HCT116 (cell line): ENCODE measurements around the gene NFIA. TPM values are rescaled to one million over a fixed set of nuclear protein-coding genes. Genes with fewer than 3 reads are reported as not detected.

Source experiments
- ATAC-seq: fragments of 200-7000 bp; cut with Tn5 transposase; 2 replicates; pipeline ENCODE4 v1.9.1; 2020; ENCODE audit warnings: mild to moderate bottlenecking, moderate library complexity
- BruUV-seq: library from RNA; stranded (reverse); fragments of 400-500 nt; replicated peaks from 2 replicates; lab custom pipeline; 2021; lab: Mats Ljungman, UMichigan
- CTCF ChIA-PET: fragments of 300-600 bp; sonication (Branson Sonifier 250); formaldehyde crosslinking; loops from one replicate; lab custom pipeline; 2021; ENCODE audit warnings: antibody characterized with exemption; lab: Charles Lee
- POLR2A ChIA-PET: fragments of 300-600, 350-600 bp; sonication (Branson Sonifier 250); formaldehyde crosslinking; loops from one replicate; lab custom pipeline; 2021; ENCODE audit warnings: antibody characterized with exemption; lab: Charles Lee
- RAD21 ChIA-PET, 2 experiments: fragments of 300-600 bp; sonication (Branson Sonifier 250); formaldehyde crosslinking; loops; one replicate each; lab custom pipeline; 2023; ENCODE audit warnings: low total read pairs in 2 of 2; ENCODE audit not compliant: uncharacterized antibody in 2 of 2, unreplicated experiment in 2 of 2, low non-redundant PET in 1 of 2; lab: Charles Lee
- DNase-seq: peaks from one replicate; pipeline ENCODE4 v3.0.0-alpha.2; 2010; ENCODE audit warnings: low read depth, low spot score
- H2AFZ ChIP-seq: fragments of 200-600 bp; shearing (Covaris generic), sonication (generic); 2 replicates; pipeline ENCODE4 v1.6.1; 2017; ENCODE audit warnings: low read depth, mixed run types, mixed read lengths, antibody characterized with exemption, low read length; ENCODE audit not compliant: poor library complexity, severe bottlenecking
- H3K27ac ChIP-seq: 2 replicates; pipeline ENCODE4 v1.5.1; 2012; ENCODE audit warnings: low read depth, low read length
- H3K27me3 ChIP-seq: fragments of 200-600 bp; sonication (generic); 2 replicates; pipeline ENCODE4 v1.6.1; 2016; ENCODE audit warnings: mixed run types, low read length, mixed read lengths; ENCODE audit not compliant: insufficient read depth
- H3K36me3 ChIP-seq, 2 experiments: fragments of 200-500 bp in 1 of 2; fragments of 200-600 bp in 1 of 2; sonication (Bioruptor generic) in 1 of 2; sonication (generic) in 1 of 2; 2 replicates each; pipeline versions ENCODE4 v1.5.1 to v1.6.1; 2014 to 2016; ENCODE audit warnings: low read length in 2 of 2, inconsistent platforms in 1 of 2, mixed read lengths in 1 of 2, mixed run types in 1 of 2; ENCODE audit not compliant: insufficient read depth in 2 of 2, control insufficient read depth in 1 of 2
- H3K4me1 ChIP-seq, 2 experiments: fragments of 200-600 bp in 1 of 2; sonication (generic) in 1 of 2; 2 replicates each; pipeline versions ENCODE4 v1.5.1 to v1.6.1; 2012 to 2017; ENCODE audit warnings: low read length in 2 of 2, inconsistent platforms in 1 of 2, mild to moderate bottlenecking in 1 of 2, mixed read lengths in 1 of 2, mixed run types in 1 of 2, moderate library complexity in 1 of 2; ENCODE audit not compliant: insufficient read depth in 2 of 2, control insufficient read depth in 1 of 2
- H3K4me2 ChIP-seq: fragments of 200-600 bp; sonication (generic); 2 replicates; pipeline ENCODE4 v1.6.1; 2017; ENCODE audit warnings: mixed run types, low read length, mixed read lengths
- H3K4me3 ChIP-seq, 2 experiments: fragments of 200-600 bp in 1 of 2; sonication (generic) in 1 of 2; replicated peaks in 1 of 2; 2 replicates each; pipeline ENCODE4 v1.5.1; 2011 to 2016; ENCODE audit warnings: low read length in 2 of 2, control low read depth in 1 of 2, low read depth in 1 of 2, mild to moderate bottlenecking in 1 of 2, mixed read lengths in 1 of 2, mixed run types in 1 of 2
- H3K79me2 ChIP-seq: fragments of 200-600 bp; sonication (generic); 2 replicates; pipeline ENCODE4 v1.6.1; 2017; ENCODE audit warnings: mild to moderate bottlenecking, mixed run types, low read length, moderate library complexity, mixed read lengths; ENCODE audit not compliant: insufficient read depth
- H3K9ac ChIP-seq: fragments of 200-600 bp; sonication (generic); 2 replicates; pipeline ENCODE4 v1.6.1; 2016; ENCODE audit warnings: low read length, mixed read lengths
- H3K9me2 ChIP-seq: fragments of 200-600 bp; sonication (generic), shearing (Covaris generic); 2 replicates; pipeline ENCODE4 v1.6.1; 2017; ENCODE audit warnings: mixed run types, mild to moderate bottlenecking, moderate library complexity; ENCODE audit not compliant: insufficient read depth
- H3K9me3 ChIP-seq, 2 experiments: fragments of 200-500 bp in 1 of 2; fragments of 200-600 bp in 1 of 2; sonication (Bioruptor generic) in 1 of 2; sonication (generic) in 1 of 2; 2 replicates each; pipeline ENCODE4 v1.6.1; 2014 to 2017; ENCODE audit warnings: low read length in 2 of 2, mixed read lengths in 2 of 2, inconsistent platforms in 1 of 2, low read depth in 1 of 2, mild to moderate bottlenecking in 1 of 2, mixed run types in 1 of 2, moderate library complexity in 1 of 2; ENCODE audit not compliant: control insufficient read depth in 1 of 2, insufficient read depth in 1 of 2
- H4K20me1 ChIP-seq: fragments of 200-600 bp; sonication (generic), shearing (Covaris generic); 2 replicates; pipeline ENCODE4 v1.6.1; 2017; ENCODE audit warnings: mixed run types, mild to moderate bottlenecking, moderate library complexity; ENCODE audit not compliant: insufficient read depth
- ATF3 ChIP-seq: IDR thresholded peaks from 2 replicates; pipeline ENCODE4 v1.6.1; 2012
- CEBPB ChIP-seq: IDR thresholded peaks from 2 replicates; pipeline ENCODE4 v1.6.1; 2012; ENCODE audit warnings: low read depth
- CTCF ChIP-seq, 3 experiments: fragments of 200-600 bp in 1 of 3; sonication (generic) in 1 of 3; IDR thresholded peaks in 2 of 3; conservative IDR thresholded peaks in 1 of 3; 2 replicates each; pipeline ENCODE4 v1.5.1; 2012 to 2017; ENCODE audit warnings: low read depth in 2 of 3, low read length in 2 of 3, antibody characterized with exemption in 1 of 3, borderline replicate concordance in 1 of 3, control low read depth in 1 of 3, mild to moderate bottlenecking in 1 of 3, mixed read lengths in 1 of 3, mixed run types in 1 of 3, moderate library complexity in 1 of 3; ENCODE audit not compliant: insufficient read depth in 1 of 3
- EGR1 ChIP-seq: IDR thresholded peaks from 2 replicates; pipeline ENCODE4 v1.6.1; 2012; ENCODE audit warnings: low read depth
- JUND ChIP-seq: IDR thresholded peaks from 2 replicates; pipeline ENCODE4 v1.6.1; 2012
- YY1 ChIP-seq: IDR thresholded peaks from 2 replicates; pipeline ENCODE4 v1.6.1; 2011; ENCODE audit warnings: low read length, low read depth, moderate library complexity, mild to moderate bottlenecking; ENCODE audit not compliant: insufficient replicate concordance; ENCODE audit errors: extremely low read depth
- ZFX ChIP-seq: fragments of 450-650 bp; IDR thresholded peaks from 2 replicates; pipeline ENCODE4 v1.6.1; 2017
- intact Hi-C: fragments of 100-400 bp; cut with micrococcal nuclease; formaldehyde crosslinking; loops from 2 replicates; pipeline ENCODE4 v1.10.0; 2022
- total RNA-seq: library from RNA; stranded (reverse); gene quantifications from one replicate; pipeline ENCODE4 v1.2.1, GENCODE V29; 2021; ENCODE audit not compliant: unreplicated experiment
- TF ChIP-seq, protein P1 (sequence below): IDR thresholded peaks from 2 replicates; pipeline ENCODE4 v1.6.1; 2011; ENCODE audit warnings: mild to moderate bottlenecking, low read length, moderate library complexity; ENCODE audit not compliant: insufficient replicate concordance; ENCODE audit errors: extremely low read depth

The NFIA gene
- total RNA-seq, 1 experiment from 2014 or later = 17.2 TPM

DNA sequence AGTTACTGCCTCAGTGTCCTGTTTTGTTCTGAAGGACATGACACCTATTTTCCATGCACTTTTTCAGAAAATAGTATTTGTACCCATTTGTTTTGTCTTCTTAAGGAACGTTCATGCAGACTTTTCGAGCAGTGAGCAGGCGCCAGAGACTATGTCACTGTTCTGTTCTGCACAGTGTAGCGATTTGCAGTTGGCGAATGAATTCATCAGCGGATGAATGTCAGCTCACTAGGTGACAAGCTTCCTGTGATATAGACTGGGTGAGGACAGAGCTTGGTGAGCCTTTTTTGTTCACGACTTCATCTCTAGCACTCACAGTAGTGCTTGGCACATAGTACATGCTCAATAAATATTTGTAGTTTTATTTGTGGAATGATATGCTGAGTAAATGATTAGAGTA is 177.8 kb downstream of the NFIA start (continued):
- TF ChIP-seq CTCF (IDR thresholded peaks at IDR 0.05 in 2 of 3, conservative IDR thresholded peaks at IDR 0.05 in 1 of 3; ENCODE audit: borderline replicate concordance in 1 of 3, insufficient read depth in 1 of 3, low read depth in 2 of 3, low read length in 2 of 3) = no peak
- no peak for TF ChIP-seq ATF3
- TF ChIP-seq JUND = no peak
- TF ChIP-seq EGR1 = no peak

- RAD21 ChIA-PET = no interaction called here
- TF ChIP-seq, protein P1, sequence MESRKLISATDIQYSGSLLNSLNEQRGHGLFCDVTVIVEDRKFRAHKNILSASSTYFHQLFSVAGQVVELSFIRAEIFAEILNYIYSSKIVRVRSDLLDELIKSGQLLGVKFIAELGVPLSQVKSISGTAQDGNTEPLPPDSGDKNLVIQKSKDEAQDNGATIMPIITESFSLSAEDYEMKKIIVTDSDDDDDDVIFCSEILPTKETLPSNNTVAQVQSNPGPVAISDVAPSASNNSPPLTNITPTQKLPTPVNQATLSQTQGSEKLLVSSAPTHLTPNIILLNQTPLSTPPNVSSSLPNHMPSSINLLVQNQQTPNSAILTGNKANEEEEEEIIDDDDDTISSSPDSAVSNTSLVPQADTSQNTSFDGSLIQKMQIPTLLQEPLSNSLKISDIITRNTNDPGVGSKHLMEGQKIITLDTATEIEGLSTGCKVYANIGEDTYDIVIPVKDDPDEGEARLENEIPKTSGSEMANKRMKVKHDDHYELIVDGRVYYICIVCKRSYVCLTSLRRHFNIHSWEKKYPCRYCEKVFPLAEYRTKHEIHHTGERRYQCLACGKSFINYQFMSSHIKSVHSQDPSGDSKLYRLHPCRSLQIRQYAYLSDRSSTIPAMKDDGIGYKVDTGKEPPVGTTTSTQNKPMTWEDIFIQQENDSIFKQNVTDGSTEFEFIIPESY = no peak
- TF ChIP-seq YY1 = no peak
- TF ChIP-seq CEBPB = no peak
- TF ChIP-seq ZFX = no peak
- TF ChIP-seq CTCF (IDR thresholded peaks at IDR 0.05 in 2 of 3, conservative IDR thresholded peaks at IDR 0.05 in 1 of 3; ENCODE audit: borderline replicate concordance in 1 of 3, insufficient read depth in 1 of 3, low read depth in 2 of 3, low read length in 2 of 3) = no peak
These were observed 179.2 kb downstream of the NFIA start for GRCh38 chr1:61261595-61261994.

More at GRCh38 chr1:61261595-61261994, 179.2 kb downstream of the NFIA start:
- DNase-seq (no peak), ATAC-seq (no peak)
- Histone ChIP-seq H4K20me1 (no peaks in the 10 kb centered on the region), H3K9me2 (no peaks in the 10 kb centered on the region), H3K79me2 (no peaks in the 10 kb centered on the region), H3K9ac (no peak overlapping the region), H2AFZ (no peak overlapping the region), H3K36me3 (no peaks in the 10 kb centered on the region), H3K27me3 (no peaks in the 10 kb centered on the region), H3K27ac (no peak overlapping the region), H3K4me1 (no peaks in the 10 kb centered on the region), H3K4me2 (no peak overlapping the region), H3K4me3 (no peak overlapping the region), H3K9me3 (no peaks in the 10 kb centered on the region)
- CTCF ChIA-PET = no interaction called here
- POLR2A ChIA-PET = no interaction called here
- no TSS peak for BruUV-seq
- intact Hi-C loops = no loop called here
